NCI-H1436 (cell line): Measurements from ENCODE around the gene RANBP6.
"Not testable (repeated sequence)": the region's sequence is repeated elsewhere in the genome, so short reads cannot be mapped to it uniquely, and the experiment has no call there.

Experiments used
- DNase-seq: peaks from one replicate; lab custom pipeline; 2025; lab: John Stamatoyannopoulos, UW

Gene RANBP6

DNA sequence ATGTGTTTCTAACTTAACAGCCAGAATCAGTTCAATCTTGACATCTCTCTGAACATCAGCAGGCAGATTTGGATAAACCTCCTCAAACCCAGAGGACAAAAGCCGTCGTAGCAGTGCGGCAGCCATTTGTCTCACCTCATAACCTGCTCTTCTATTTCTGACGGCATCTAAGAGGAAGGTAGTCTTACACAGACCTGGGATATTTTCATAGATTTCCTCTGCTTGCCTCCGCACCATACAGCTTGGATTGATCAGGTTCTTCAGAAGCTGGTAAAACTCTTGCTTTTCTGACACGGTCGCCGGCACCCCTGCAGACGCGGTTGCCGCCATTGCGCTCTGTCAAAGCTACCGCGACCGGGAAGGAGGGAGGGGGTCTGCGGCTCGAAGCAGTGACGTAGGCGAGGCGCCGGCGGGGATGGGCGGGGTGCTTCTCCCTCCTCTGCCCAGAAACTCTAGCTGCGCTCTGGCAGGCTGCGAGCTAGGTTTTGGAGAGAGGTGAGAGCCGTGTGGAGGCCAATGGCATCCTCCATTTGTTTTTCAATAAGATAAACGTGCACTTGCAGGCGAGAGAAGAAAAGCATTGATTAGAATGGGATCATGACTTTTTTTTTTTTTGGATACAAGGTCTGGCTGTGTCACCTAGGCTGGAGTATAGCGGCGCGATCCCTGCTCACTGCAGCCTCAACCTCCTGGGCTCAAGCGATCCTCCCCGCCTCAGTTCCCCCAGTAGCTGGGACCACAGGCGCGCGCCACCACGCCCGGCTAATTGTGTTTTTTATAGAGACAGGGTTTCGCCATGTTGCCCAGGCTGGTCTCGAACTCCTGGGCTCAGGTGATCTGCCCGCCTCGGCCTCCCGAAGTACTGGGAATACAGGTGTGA lies at the start of gene RANBP6:
Gene RANBP6, minus strand, starts transcription at position 347 of the 880 bp plus-strand sequence. Its CDS starts 17 bp downstream, at position 330.
- peak; percentile 77 for DNase-seq

DNA sequence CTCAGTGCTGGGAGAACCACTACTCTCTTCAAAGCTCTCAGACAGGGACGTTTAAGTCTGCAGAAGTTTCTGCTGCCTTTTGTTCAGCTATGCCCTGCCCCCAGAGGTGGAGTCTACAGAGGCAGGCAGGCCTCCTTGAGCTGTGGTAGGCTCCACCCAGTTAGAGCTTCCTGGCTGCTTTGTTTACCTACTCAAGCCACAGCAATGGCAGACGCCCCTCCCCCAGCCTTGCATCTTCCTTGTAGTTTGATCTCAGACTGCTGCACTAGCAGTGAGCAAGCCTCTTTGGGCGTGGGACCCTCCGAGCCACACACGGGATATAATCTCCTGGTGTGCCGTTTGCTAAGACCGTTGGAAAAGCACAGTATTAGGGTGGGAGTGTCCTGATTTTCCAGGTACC lies 47.7 kb upstream of the RANBP6 start:
- DNase-seq, result not testable (repeated sequence)

DNA sequence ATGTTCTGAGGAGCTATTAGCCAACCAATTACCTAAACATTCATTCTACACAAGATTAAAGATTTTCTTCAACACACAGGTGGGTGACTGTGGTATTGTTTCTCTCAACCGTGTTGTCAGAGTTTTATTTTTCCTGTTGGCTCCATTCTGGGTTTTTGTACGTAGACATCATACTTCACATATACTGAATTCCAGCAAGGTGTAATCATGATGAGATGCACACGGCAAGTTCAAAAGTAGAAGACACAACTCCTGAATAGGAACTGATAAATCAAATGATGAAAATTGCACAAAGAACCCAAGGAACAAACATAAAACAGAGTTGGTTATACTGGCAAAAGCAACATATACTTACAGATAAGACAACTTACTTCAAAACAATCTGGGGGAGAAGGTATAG lies 40.2 kb upstream of the RANBP6 start:
- no peak for DNase-seq

DNA sequence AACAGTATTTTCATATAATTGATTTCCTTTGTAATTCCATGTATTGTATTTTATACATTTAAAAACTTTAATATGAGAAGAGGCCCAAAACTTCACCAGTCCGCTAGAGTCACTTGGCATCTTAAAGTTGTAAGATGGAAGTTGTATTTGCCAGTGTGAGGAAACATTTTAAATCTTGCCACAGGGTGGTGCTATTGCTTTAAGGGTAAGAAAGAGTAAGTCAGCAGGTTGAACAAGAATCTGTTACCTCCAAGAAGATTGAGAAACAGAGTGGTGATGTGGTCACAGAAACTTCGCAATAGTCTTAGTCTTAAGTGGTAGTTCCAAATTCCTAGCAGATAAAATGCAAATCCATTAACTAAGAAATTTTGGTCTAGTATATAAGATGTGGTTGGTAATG lies 39.8 kb upstream of the RANBP6 start:
- peak; percentile 45 for DNase-seq

DNA sequence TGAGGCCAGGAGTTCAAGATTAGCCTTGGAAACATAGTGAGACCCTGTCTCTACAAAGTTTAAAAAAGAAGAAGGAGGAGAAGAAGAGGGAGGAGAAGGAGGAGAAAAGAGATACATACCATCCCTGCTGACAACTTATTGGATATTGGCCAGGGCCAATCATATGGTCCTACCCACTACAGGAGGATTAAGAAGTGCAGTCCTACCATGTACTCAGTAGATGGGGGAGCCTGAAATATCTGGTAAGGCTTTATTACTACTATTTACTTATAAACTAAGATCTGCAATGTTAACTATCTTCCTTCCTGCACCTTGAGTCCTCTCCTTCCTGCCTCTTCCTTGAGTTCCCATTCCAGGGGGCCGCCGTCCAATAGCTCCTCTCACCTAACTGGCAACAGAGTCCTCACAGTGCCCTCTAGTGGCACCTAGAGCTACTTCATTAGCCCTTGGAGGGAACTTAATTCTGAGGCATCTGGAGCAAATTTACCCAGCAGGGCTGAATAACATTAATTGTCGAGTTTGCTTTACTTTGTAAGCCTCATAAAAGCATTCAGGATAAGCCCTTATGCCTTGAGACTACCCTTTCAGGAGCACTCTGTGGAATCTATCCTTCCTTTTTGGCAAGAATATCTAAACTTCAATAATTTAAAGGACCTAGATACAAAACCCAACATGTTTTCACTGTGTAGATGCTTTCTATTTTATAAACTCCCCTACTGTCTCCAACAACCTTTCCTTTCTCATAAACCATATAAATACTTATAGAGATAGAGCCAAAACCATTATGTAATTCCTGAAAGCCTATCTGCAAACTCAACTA lies 39.1 kb upstream of the RANBP6 start:
- DNase-seq, result peak; percentile 67

DNA sequence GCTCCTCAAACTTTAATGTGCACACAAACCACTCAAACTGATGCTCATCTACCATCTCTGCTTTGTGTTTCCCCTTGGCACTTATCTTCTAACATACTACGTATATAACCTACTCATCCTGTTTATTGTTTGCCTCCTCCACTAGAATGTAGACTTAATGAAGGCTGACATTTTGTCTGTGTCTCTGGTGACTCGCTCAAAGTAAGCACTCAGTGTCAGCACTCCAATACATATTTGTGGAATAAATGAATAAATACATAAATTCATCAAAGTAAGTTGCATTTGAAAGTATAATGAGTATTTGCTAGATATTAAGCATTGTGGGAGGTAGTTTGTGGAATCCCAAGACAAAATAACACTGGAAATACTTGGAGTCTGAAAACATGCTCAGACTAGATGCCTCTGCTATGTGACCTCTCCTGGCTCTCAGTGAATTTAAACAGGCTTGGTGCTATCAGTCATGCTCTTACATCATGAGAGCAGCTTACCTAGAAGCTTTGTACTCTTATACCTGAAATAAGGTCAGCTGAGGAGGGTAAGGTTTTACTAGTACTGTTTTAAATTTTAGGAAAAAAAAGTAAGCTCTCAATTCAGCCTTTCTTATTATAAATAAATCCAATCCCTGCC lies 37.0 kb upstream of the RANBP6 start:
- no peak for DNase-seq

DNA sequence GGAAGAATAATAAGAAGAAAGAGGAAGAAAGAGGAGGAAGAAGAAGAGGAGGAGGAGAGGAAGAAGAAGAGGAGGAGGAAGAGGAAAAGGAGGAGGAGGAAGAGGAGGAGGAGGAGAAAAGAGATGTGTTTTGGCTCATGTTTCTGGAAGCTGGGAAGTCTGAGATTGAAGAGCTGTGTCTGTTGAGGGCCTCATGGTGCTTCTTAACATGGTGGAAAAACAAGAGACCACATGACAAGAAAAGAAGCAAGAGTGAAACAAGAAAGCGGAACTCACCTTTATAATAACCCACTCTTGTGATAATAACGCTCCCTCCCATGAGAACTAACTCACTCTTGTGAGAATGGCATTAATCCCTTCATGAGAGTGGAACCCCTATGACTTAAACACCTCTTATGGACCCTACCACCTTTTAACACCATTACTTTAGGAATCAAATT lies 36.1 kb upstream of the RANBP6 start:
- DNase-seq, result no peak

DNA sequence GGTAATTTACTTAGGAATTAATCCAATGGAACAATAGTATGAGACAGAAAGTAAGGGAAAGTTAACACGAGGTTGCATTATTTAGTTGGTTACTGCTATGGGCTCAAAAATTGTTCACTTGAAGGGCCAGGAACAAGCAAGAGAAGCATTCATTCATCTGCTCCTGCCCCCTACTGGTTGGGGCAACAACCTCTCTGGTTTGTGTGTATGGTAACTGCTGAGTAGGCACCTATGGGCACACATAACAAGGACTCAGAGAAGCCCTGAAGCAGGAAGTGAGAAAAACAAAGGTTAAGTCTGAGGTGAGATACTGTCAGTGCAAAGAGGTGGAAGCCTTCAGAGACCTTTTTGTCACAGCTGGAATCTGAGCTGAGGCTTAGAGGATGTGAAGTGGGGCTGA lies 34.4 kb upstream of the RANBP6 start:
- DNase-seq, result no peak

DNA sequence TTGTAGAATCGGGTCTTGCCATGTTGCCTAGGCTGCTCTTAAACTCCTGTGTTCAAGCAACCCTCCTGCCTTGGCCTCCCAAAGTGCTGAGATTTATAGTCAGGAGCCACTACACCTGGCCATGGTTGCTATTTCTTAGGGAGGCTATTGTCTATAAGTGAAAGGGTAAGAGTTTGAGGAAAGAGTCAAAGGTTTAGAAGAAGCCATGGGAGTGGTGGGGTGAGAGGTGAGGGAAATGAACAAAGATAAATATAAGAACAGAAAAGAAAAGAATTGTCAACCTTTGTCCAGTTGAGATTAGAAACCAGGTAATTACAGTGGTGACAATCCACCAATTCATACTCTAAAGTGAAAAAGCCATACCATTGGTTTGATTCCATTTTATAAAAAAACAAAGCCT lies 32.6 kb upstream of the RANBP6 start:
- DNase-seq, result no peak

DNA sequence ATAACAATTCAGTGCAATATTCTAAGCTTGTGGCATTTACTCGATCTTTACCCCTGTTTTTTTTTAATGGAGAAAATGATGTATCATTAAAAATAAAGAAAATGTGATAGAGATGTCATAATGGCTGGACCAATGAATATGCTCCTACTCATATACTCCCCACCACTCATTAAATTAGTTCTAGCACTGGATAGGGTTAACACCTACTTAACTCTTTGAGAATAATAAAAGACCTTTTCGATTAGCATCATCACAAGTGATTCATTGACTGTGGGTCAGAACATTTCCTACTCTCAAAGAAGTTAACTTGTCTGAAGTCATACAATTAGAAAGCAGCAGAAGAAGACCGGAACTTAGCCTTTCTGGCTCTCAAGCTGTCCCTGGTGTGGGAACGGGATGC lies 31.6 kb upstream of the RANBP6 start:
- DNase-seq, result no peak

DNA sequence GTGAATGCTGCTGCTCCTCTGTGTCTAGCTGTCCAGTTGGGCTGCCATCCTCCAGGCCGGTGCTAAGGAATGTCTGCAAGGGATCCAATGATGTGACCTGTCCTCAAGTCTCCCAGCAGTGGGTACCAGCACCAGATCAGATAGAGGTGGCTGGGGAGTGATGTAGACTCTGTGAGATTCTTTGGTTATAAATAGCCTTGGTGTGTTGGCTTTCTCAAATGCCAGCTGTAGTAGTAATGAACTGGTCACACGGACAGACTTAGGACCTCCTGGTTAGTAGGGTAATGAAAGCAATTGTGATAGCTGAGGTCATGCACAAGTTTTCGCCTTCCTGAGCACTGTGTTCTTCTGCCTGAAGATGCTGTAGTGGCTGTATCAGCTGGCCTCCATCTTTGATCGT lies 29.9 kb upstream of the RANBP6 start:
- DNase-seq, result no peak

DNA sequence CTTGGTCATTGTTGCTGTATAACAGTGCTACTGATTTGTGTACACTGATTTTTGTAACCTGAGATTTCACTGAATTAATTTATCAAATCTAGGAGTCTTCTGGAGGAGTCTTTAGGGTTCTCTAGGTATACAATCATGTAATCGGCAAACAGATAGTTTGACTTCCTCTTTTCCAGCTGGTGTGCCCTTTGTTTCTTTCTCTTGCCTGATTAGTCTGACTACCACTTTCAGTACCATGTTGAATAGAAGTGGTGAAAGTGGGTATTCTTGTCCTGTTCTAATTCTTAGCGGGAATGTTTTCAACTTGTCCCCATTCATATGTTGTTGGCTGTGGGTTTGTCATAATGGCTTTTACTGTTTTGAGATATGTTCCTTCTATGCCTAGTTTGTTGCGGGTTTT lies 24.7 kb upstream of the RANBP6 start:
- DNase-seq, result no peak

DNA sequence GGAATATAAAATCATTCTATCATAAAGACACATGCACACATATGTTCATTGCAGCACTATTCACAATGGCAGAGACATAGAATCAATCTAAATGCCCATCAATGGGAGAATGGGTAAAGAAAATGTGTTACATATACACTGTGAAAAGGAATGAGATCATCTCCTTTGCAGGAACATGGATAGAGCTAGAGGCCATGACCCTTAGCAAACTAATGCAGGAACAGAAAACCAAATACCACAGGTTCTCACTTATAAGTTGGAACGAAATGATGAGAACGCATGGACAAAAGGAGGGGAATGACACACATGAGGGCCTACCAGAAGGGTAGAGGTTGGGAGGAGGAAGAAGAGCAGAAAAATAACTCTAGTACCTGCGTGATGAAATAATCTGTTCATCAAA lies 21.0 kb upstream of the RANBP6 start:
- no peak for DNase-seq

DNA sequence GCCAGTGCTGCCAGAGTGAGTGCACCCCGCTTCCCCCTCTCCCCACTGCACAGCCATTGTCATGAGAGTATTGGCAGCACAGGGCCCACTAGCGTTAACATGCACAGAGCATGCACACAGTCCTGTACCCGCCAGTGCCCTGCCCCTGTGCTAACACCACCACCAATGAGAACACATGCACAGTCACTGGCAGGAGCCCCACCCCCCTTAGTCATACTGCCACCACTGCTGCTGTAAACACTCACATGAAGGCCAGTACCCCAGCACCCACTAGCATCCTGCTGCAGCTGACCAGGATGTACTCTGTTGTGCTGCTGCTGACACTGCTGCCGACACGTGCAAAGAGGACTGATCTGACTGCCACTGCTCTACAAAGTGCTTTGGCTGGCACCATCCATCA lies 19.5 kb upstream of the RANBP6 start:
- DNase-seq, result no peak

DNA sequence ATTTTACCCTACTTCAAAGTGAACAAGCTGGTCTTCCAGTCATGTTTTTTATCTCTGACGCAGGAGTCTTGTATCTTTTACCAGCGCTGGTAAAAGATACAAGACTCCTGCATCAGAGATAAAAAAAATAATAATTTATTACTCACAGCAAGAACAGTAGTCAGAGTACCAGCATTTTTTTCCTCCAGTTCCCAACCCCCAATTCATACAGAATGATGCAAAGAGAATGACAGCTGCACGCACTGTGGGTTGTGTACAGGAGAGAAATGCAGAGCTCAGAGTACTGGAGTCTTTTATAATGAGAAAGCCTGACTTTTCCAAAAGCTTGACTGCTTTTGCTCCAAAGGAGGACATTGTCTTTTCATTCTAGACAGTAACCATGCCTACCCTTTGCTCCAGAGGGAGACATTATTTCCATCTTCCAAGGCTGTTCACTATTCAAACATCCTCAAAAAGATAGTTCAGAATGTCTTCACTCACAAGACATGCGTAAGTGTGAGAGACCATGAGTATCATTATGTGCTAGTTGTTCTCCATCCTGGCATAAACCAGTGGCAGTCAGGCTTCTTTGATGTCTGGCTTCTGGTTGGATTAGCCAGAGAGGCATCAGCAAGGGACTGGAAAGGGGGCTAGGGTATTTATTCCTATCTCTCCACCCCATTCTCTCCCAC lies 14.3 kb upstream of the RANBP6 start:
- DNase-seq, result no peak

DNA sequence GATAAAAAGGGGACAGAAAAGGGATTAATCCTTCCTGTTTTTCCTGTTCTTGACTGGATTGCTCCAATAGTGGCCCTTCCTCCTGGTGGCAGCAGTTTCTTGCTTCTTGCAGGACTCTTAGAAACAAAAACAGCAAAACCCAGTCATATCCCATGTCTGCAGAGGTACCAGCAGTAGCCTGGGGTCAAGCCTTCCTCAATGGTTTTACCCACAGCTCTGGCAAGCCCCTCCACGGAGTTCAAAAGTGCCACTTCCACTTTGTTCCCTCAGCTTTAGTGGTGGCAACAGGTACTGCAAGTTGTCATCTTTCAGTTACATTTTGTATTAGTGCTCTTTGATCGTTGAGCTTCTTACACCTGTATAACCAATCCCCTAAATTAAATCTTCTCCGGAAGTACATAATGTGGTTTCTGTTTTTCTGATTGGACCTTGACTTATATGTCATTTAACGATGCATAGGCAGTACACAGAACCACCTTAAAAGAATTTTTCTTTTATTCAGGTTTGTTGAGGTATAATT lies 8.7 kb upstream of the RANBP6 start:
- peak; percentile 19 for DNase-seq

DNA sequence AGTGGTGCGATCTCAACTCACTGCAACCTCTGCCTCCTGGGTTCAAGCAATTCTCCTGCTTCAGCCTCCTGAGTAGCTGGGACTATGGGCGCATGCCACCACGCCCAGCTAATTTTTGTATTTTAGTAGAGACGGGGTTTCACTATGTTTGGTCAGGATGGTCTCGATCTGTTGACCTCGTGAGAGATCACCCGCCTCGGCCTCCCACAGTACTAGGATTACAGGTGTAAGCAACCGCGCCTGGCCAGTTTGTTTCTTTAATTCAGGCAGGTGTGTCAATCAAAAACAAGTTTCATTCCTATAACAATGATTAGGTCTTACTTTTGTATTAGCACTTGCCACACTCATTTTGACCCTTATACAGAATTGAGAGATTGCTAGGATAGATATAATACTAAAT lies 1.6 kb upstream of the RANBP6 start:
- not testable (repeated sequence) for DNase-seq

DNA sequence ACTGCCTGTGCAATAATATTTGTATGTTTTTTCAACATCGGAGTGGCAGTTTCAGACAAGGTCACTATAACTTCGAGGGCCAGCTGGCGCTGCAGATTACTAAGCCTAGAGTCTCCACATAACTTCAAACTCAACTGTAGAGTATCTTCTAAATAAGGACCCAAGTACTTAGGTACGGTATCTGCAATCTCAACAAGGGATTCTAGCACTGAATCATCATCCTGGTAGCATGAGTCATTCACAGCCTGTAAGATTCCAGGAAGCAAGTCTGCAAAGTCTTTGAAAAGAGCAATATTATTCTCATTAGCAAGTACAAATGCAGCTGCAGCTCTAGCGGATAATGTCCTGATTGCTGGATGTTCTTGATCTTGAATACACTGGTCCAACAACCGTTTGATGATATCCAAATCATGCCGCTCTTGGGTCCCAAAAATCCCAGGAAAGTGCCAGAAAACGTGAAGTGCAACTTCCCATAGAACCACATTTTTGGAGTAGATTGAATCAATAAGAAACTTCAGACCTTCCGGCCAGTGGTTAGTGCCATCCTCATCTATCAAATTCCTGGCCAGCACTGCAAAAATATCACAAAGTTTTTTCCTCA lies 654 bp downstream of the RANBP6 start:
- no peak for DNase-seq

DNA sequence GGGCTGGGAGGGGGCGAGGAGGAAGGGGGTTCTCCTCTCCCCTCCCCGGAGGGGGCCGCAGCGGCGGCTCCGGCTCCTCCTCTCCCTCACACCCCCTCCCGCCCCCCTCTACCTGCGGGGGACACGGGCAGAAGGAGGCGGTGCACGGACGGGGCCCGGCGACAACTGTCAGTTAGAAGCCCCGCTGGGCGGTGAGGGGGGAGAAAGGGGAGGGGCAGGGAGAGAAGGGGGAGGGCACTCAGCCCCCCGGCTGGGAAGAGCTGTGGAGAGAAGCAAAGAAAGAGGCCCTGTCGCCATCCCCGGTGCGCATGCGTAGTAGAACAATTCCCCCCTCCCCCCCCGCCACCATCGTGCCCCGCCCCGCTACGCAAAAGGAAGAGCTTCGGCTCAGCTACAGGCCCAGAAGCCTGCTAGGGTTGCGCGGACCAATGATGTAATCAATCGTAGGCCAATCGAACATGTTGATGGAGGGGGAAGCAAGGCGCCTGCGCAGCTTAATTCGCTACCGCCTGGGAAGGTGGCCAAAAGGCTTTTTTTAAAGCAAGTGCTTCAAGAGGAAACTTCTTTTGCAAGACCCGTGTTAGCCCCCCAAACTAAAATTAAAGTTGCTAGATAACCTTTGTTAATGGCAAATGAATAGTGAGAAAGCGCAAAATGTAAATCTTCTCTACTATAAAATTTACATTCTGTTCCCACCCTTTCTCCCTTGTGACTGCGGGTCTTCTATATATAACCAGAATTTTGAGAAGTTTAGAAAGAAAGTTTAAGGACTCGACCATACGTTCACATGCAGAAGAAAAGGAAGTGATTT lies 7.0 kb downstream of the RANBP6 start:
- DNase-seq, result peak; percentile 95

DNA sequence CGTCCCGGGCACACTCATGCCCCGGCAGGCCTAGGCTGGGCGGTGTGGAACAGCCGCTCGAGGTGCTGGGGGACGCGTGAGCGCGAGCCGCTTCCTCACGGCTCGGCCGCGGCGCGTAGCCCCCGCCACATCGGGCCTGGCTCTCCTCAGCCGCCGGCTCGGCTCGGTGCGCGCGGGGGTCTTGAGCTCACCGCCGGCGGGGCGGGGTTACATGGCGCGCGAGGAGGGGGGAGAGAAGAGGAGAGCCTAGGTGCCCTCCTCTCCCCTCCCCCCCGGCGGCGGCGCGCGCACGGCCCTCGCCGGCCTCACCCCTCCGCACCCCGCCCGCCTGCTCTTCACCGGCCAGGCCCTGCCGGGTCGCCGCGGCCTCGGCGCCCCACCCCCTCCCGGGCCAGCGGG lies 7.7 kb downstream of the RANBP6 start:
- DNase-seq, result peak; percentile 66
